SK-N-SH (cell line): Measurements from ENCODE around the gene CD109.

ENCODE experiments used
- CHD2 ChIP-seq: fragments of 150-350 bp; IDR thresholded peaks from 2 replicates; pipeline ENCODE4 v1.6.1; 2018; ENCODE audit warnings: low read length; ENCODE audit not compliant: partially characterized antibody
- MAX ChIP-seq: IDR thresholded peaks from 2 replicates; pipeline ENCODE4 v1.4.0; 2012; ENCODE audit warnings: low read depth
- PBX3 ChIP-seq: IDR thresholded peaks from 2 replicates; pipeline ENCODE4; 2012
- POLR2AphosphoS5 ChIP-seq: IDR thresholded peaks from 2 replicates; pipeline ENCODE4 v1.6.1; 2012; ENCODE audit warnings: low read depth, low read length
- RCOR1 ChIP-seq: fragments of 150-350 bp; IDR thresholded peaks from 2 replicates; pipeline ENCODE4 v1.6.1; 2017; ENCODE audit warnings: antibody characterized with exemption, low read length
- TF ChIP-seq, protein P1 (sequence below): fragments of 200-600 bp; sonication (generic); IDR thresholded peaks from 2 replicates; pipeline ENCODE4 v1.6.1; 2017; ENCODE audit warnings: antibody characterized with exemption, mild to moderate bottlenecking, moderate library complexity

DNA sequence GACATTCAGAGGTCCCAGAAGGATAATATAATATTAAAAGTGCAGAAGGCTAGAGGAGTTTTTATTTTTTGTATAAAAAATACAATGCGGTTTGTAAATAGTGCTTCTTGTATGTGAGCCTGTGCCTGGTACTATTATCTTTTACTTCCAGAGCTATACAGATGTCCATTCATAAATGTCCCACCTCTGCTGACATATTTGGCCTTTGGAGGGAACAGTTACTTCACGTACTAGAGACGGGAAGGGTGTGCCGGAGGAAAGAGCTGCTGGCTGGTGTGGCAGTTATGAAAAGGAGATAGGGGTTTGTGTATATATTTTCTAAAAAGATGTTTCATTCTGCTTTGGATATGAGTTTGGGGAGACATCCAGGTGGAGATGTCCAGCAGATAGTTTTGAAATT lies 8.8 kb downstream of the CD109 start:
- TF ChIP-seq PBX3 (no peak), RCOR1 (no peak), POLR2AphosphoS5 (no peak), CHD2 (no peak), MAX (no peak)
- TF ChIP-seq, protein P1, sequence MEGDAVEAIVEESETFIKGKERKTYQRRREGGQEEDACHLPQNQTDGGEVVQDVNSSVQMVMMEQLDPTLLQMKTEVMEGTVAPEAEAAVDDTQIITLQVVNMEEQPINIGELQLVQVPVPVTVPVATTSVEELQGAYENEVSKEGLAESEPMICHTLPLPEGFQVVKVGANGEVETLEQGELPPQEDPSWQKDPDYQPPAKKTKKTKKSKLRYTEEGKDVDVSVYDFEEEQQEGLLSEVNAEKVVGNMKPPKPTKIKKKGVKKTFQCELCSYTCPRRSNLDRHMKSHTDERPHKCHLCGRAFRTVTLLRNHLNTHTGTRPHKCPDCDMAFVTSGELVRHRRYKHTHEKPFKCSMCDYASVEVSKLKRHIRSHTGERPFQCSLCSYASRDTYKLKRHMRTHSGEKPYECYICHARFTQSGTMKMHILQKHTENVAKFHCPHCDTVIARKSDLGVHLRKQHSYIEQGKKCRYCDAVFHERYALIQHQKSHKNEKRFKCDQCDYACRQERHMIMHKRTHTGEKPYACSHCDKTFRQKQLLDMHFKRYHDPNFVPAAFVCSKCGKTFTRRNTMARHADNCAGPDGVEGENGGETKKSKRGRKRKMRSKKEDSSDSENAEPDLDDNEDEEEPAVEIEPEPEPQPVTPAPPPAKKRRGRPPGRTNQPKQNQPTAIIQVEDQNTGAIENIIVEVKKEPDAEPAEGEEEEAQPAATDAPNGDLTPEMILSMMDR: no peak
